Large intestine (tissue), 3 donors: Measurements from ENCODE around the gene CCDC182. TPM values are rescaled to one million over a fixed set of nuclear protein-coding genes. Genes with fewer than 3 reads are reported as not detected.

Source experiments
- DNase-seq, 2 donors: peaks; one replicate each; pipeline versions ENCODE4 v3.0.0 to v3.0.0-alpha.2; 2013
- H3K27ac ChIP-seq: one replicate; pipeline ENCODE4 v1.5.1; 2013; ENCODE audit warnings: low read length
- H3K27me3 ChIP-seq: 2 replicates; pipeline ENCODE4 v1.6.1; 2013; ENCODE audit warnings: low read length; ENCODE audit not compliant: control insufficient read depth, insufficient read depth
- H3K36me3 ChIP-seq: 2 replicates; pipeline ENCODE4 v1.6.1; 2013; ENCODE audit warnings: low read length; ENCODE audit not compliant: control insufficient read depth, insufficient read depth
- H3K4me1 ChIP-seq: one replicate; pipeline ENCODE4 v1.6.1; 2013; ENCODE audit warnings: low read length; ENCODE audit not compliant: control insufficient read depth, insufficient read depth
- H3K4me3 ChIP-seq: one replicate; pipeline ENCODE4 v1.5.1; 2013; ENCODE audit warnings: low read length
- H3K9me3 ChIP-seq: one replicate; pipeline ENCODE4 v1.6.1; 2013; ENCODE audit warnings: mild to moderate bottlenecking, low read depth, low read length, moderate library complexity; ENCODE audit not compliant: control insufficient read depth
- WGBS: methylation state at CpG from one replicate; pipeline ENCODE4 v1.1.5; 2013; ENCODE audit warnings: low lambda C conversion rate; ENCODE audit not compliant: insufficient coverage; 5-methylcytosine and 5-hydroxymethylcytosine counted together
- polyA plus RNA-seq: library from polyadenylated mRNA; unstranded; fragments of 120-200 nt; gene quantifications from one replicate; pipeline ENCODE4 v1.2.1, GENCODE V29; 2013

Gene CCDC182
- polyA plus RNA-seq, 1 donor: not detected

DNA sequence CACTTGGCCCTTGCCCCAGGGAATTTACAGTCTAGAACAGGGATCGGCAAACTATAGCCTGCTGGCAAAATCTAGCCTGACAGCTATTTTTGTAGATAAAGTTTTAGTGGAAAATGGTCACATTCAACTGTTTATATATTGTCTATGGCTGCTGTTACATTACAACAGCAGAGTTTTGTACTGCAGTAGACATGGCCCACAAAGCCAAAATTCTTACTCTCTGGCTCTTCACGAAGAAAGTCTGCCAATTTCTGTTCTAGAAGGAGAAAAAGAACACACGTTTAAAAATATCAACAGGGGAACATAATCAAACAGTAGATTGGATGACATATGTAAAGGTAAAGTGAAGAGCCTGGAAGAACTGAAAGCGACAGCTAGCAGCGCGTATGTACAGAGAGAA lies 33.2 kb upstream of the CCDC182 start:
- Histone ChIP-seq H3K27me3 (peaks cover 35% of the 10 kb centered on the region), H3K4me3 (no peak overlapping the region), H3K4me1 (peaks cover 8% of the 10 kb centered on the region), H3K9me3 (no peaks in the 10 kb centered on the region), H3K36me3 (no peaks in the 10 kb centered on the region), H3K27ac (no peak overlapping the region)
- 85% methylated on average over 5 of the region's 6 CpGs for WGBS
- no peak for DNase-seq

DNA sequence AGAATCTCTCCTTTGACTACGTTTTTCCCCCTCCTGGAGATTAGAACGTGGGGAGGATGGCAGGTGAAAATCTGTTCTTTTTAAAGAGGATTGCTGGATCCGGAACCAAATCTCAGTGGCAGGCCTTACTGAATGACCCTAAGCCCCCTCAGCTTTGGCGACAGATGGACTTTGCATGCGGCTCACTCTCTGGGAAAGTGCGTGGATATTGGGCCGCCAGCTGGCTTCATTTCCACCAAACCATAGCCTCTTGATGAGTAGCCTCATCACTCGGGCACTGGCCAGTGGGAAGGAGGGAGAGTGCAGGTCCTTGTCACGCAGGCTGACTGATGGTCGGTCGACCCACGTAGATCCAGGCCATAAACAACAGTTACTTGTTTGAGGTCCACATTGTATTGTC lies 31.3 kb upstream of the CCDC182 start:
- Histone ChIP-seq H3K4me1 (no peaks in the 10 kb centered on the region), H3K27me3 (peaks cover 33% of the 10 kb centered on the region), H3K36me3 (no peaks in the 10 kb centered on the region), H3K9me3 (no peaks in the 10 kb centered on the region), H3K4me3 (no peak overlapping the region), H3K27ac (no peak overlapping the region)
- WGBS: no CpG with 5 or more reads among the region's 12 CpGs
- no peak for DNase-seq

- no peak for DNase-seq
- Histone ChIP-seq H3K36me3 (no peaks in the 10 kb centered on the region), H3K4me3 (no peak overlapping the region), H3K27ac (no peak overlapping the region), H3K4me1 (no peaks in the 10 kb centered on the region), H3K27me3 (peaks cover 36% of the 10 kb centered on the region), H3K9me3 (no peaks in the 10 kb centered on the region)
- WGBS: no CpG with 5 or more reads among the region's 4 CpGs
Observed at GRCh38 chr17:57774872-57775271, 29.8 kb upstream of the CCDC182 start.

GRCh38 chr17:57773557-57773956 lies 28.5 kb upstream of the CCDC182 start:
- Histone ChIP-seq H3K27me3 (peaks cover 45% of the 10 kb centered on the region), H3K9me3 (no peaks in the 10 kb centered on the region), H3K4me3 (no peak overlapping the region), H3K36me3 (no peaks in the 10 kb centered on the region), H3K4me1 (no peaks in the 10 kb centered on the region), H3K27ac (no peak overlapping the region)
- no CpG with 5 or more reads among the region's 4 CpGs for WGBS
- no peak for DNase-seq

- Histone ChIP-seq H3K9me3 (no peaks in the 10 kb centered on the region), H3K36me3 (no peaks in the 10 kb centered on the region), H3K4me3 (no peak overlapping the region), H3K27me3 (peaks cover 48% of the 10 kb centered on the region), H3K4me1 (no peaks in the 10 kb centered on the region), H3K27ac (no peak overlapping the region)
- WGBS: 83% methylated on average over 1 of the region's 7 CpGs
- DNase-seq: no peak
Observed at GRCh38 chr17:57772774-57773173, 27.7 kb upstream of the CCDC182 start.

DNA sequence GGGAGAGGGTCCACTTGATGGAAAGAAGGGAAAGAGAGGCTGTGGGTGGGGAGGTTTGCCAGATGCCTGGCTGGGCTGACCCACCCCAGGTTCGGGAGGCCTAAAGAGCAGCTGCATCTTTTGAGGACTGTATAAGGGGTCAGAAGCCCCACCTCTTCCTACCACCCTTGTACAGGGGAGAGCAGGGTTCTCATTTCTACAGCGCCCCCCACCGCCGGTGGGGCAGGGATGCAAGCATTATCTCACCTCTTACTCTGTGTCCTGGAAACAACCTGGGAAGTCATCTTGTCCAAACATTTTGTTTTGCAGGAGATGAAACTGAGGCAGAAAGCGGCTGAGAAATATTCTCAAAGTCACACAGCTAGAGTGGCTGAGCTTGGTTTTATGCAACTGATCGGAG lies 22.5 kb upstream of the CCDC182 start:
- DNase-seq: no peak
- H3K27ac ChIP-seq: no peak overlapping the region
- H3K27me3 ChIP-seq: peaks cover 24% of the 10 kb centered on the region
- WGBS: 100% methylated on average over 1 of the region's 6 CpGs
- no peaks in the 10 kb centered on the region for H3K36me3 ChIP-seq
- H3K9me3 ChIP-seq: no peaks in the 10 kb centered on the region
- H3K4me3 ChIP-seq: no peak overlapping the region
- no peaks in the 10 kb centered on the region for H3K4me1 ChIP-seq

DNA sequence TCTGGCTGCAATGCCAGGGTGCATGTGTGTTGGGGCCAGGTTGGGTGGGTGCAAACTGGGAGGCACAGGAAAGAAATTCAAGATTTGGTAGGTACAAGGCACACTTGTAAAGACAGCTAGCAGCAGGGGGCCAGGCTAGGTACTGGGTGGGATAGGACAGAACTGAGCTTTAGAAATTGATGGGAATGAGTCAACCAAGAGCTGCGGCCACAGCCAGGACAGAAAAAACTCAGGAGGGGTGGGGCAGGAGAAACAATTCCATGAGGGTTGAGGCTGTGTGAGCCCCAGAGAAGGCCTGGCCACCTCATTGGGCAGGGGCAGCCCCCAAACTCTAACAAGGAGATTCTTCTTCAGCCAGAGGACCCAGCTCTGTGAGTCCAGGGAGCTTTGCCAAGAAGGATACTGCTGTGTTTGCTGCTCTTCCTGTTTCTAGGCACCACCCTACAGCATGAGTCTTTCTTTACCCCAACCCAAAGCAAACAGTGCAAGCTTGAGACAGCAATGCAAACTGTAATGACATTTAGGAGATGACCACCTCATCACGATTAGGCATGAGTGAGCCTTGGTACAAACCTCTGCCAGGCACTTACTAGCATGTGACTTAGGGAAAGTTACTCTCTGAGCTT lies 21.3 kb upstream of the CCDC182 start:
- Histone ChIP-seq H3K4me3 (no peak overlapping the region), H3K27me3 (peaks cover 30% of the 10 kb centered on the region), H3K36me3 (no peaks in the 10 kb centered on the region), H3K27ac (no peak overlapping the region), H3K4me1 (no peaks in the 10 kb centered on the region), H3K9me3 (no peaks in the 10 kb centered on the region)
- no CpG with 5 or more reads among the region's 2 CpGs for WGBS
- DNase-seq: no peak

GRCh38 chr17:57762452-57763395 lies 17.6 kb upstream of the CCDC182 start:
- DNase-seq: no peak
- 61% methylated on average over 3 of the region's 19 CpGs for WGBS

GRCh38 chr17:57761887-57762286 lies 16.8 kb upstream of the CCDC182 start:
- no peak for DNase-seq
- Histone ChIP-seq H3K27ac (no peak overlapping the region), H3K4me1 (no peaks in the 10 kb centered on the region), H3K27me3 (peaks cover 11% of the 10 kb centered on the region), H3K9me3 (no peaks in the 10 kb centered on the region), H3K4me3 (no peak overlapping the region), H3K36me3 (no peaks in the 10 kb centered on the region)
- no CpG with 5 or more reads among the region's 8 CpGs for WGBS

More at GRCh38 chr17:57762452-57763395, 17.6 kb upstream of the CCDC182 start:
- no peaks in the 10 kb centered on the region for H3K36me3 ChIP-seq
- peaks cover 14% of the 10 kb centered on the region for H3K27me3 ChIP-seq
- H3K4me3 ChIP-seq: no peak overlapping the region
- no peak overlapping the region for H3K27ac ChIP-seq
- no peaks in the 10 kb centered on the region for H3K9me3 ChIP-seq
- no peaks in the 10 kb centered on the region for H3K4me1 ChIP-seq

DNA sequence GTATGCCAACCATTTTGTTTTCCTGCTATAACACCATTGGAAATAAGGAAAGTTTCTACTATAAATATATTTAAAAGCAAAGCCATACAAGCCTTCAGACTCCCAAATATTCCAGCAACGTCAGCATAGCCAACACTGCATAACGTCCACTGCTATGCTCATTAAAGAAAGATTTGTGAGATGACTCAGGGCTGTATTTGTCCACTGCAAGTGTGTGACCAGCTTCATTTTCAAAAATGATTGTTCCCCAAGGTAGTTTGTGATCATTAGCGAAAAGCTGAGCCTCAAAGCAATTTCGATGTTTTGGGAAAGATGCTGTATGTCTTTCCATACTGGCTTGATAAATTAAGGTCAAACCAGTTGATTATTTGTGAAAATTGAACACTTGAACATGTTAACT lies 14.9 kb upstream of the CCDC182 start:
- peaks cover 11% of the 10 kb centered on the region for H3K27me3 ChIP-seq
- H3K4me3 ChIP-seq: no peak overlapping the region
- WGBS: 100% methylated on average over 2 of the region's 4 CpGs
- H3K27ac ChIP-seq: no peak overlapping the region
- H3K36me3 ChIP-seq: no peaks in the 10 kb centered on the region
- DNase-seq: no peak
- H3K9me3 ChIP-seq: no peaks in the 10 kb centered on the region
- no peaks in the 10 kb centered on the region for H3K4me1 ChIP-seq
